Skeletal muscle tissue (tissue), 4 donors: ENCODE data around the gene NDP. TPM values are rescaled to one million over a fixed set of nuclear protein-coding genes. Genes with fewer than 3 reads are reported as not detected.

Source experiments
- H3K27ac ChIP-seq: one replicate; pipeline ENCODE4 v1.7.0; 2013; ENCODE audit warnings: mild to moderate bottlenecking, low read depth, low read length, inconsistent platforms
- H3K27me3 ChIP-seq, 3 donors: one replicate each; pipeline ENCODE4 v1.7.0; 2013; ENCODE audit warnings: low read length in 3 of 3; ENCODE audit not compliant: control insufficient read depth in 3 of 3, insufficient read depth in 3 of 3
- H3K36me3 ChIP-seq, 3 donors: one replicate each; pipeline ENCODE4 v1.7.0; 2013; ENCODE audit warnings: low read length in 3 of 3; ENCODE audit not compliant: control insufficient read depth in 3 of 3, insufficient read depth in 3 of 3
- H3K4me1 ChIP-seq, 3 donors: one replicate each; pipeline ENCODE4 v1.7.0; 2013; ENCODE audit warnings: low read length in 3 of 3, mild to moderate bottlenecking in 3 of 3; ENCODE audit not compliant: control insufficient read depth in 3 of 3, insufficient read depth in 3 of 3
- H3K4me3 ChIP-seq, 3 donors: one replicate each; pipeline ENCODE4 v1.7.0; 2013; ENCODE audit warnings: low read length in 3 of 3
- H3K9ac ChIP-seq, 3 donors: one replicate each; pipeline ENCODE4 v1.7.0; 2013; ENCODE audit warnings: low read length in 3 of 3, mild to moderate bottlenecking in 3 of 3, moderate library complexity in 2 of 3, low read depth in 1 of 3
- H3K9me3 ChIP-seq, 3 donors: one replicate each; pipeline ENCODE4 v1.7.0; 2013; ENCODE audit warnings: low read length in 3 of 3; ENCODE audit not compliant: control insufficient read depth in 3 of 3
- total RNA-seq: library from RNA; depleted of rRNA; stranded (reverse); fragments of >200 nt; gene quantifications from one replicate; pipeline ENCODE4 v1.2.3, GENCODE V29; 2014
- donor health status: Osteomylitis.

NDP gene
- total RNA-seq: 2.1 TPM

GRCh38 chrX:43973249-43974099 is at the start of gene NDP:
TSS of gene NDP (minus strand) at chrX:43973390. CDS start at chrX:43958645, 14,745 bp downstream.
- H3K36me3 ChIP-seq: no peaks in the 10 kb centered on the region
- H3K4me3 ChIP-seq: peak within 1 kb of the TSS; percentile 44 to 60 (median 52)
- no peaks in the 10 kb centered on the region for H3K9me3 ChIP-seq
- peaks cover 5 to 10% (median 6%) of the 10 kb centered on the region in 3 donors for H3K4me1 ChIP-seq
- peaks cover 0 to 33% (median 2%) of the 10 kb centered on the region in 3 donors for H3K27me3 ChIP-seq
- H3K27ac ChIP-seq: no peak within 1 kb of the TSS
- H3K9ac ChIP-seq: peak within 1 kb of the TSS in 1 of 3 donors; percentile 47

GRCh38 chrX:44022964-44023363 is 49.8 kb upstream of the NDP start:
- no peak overlapping the region for H3K9ac ChIP-seq
- no peaks in the 10 kb centered on the region for H3K36me3 ChIP-seq
- no peaks in the 10 kb centered on the region for H3K9me3 ChIP-seq
- no peaks in the 10 kb centered on the region for H3K4me1 ChIP-seq
- no peak overlapping the region for H3K4me3 ChIP-seq
- H3K27me3 ChIP-seq: no peaks in the 10 kb centered on the region
- H3K27ac ChIP-seq: no peak overlapping the region

GRCh38 chrX:44020693-44021092 is 47.5 kb upstream of the NDP start:
- no peaks in the 10 kb centered on the region for H3K27me3 ChIP-seq
- H3K4me3 ChIP-seq: no peak overlapping the region
- H3K36me3 ChIP-seq: no peaks in the 10 kb centered on the region
- H3K9me3 ChIP-seq: no peaks in the 10 kb centered on the region
- H3K9ac ChIP-seq: no peak overlapping the region
- no peak overlapping the region for H3K27ac ChIP-seq
- H3K4me1 ChIP-seq: no peaks in the 10 kb centered on the region

GRCh38 chrX:44019911-44020310 is 46.7 kb upstream of the NDP start:
- Histone ChIP-seq H3K36me3 (no peaks in the 10 kb centered on the region), H3K4me3 (no peak overlapping the region), H3K9ac (no peak overlapping the region), H3K9me3 (no peaks in the 10 kb centered on the region), H3K27ac (no peak overlapping the region), H3K27me3 (no peaks in the 10 kb centered on the region), H3K4me1 (no peaks in the 10 kb centered on the region)

- Histone ChIP-seq H3K4me3 (no peak overlapping the region), H3K4me1 (no peaks in the 10 kb centered on the region), H3K36me3 (no peaks in the 10 kb centered on the region), H3K27ac (no peak overlapping the region), H3K9me3 (no peaks in the 10 kb centered on the region), H3K9ac (no peak overlapping the region), H3K27me3 (no peaks in the 10 kb centered on the region)
These were observed 44.5 kb upstream of the NDP start for GRCh38 chrX:44017676-44018075.

- H3K27me3 ChIP-seq: no peaks in the 10 kb centered on the region
- no peaks in the 10 kb centered on the region for H3K4me1 ChIP-seq
- H3K27ac ChIP-seq: no peak overlapping the region
- no peak overlapping the region for H3K9ac ChIP-seq
- H3K9me3 ChIP-seq: no peaks in the 10 kb centered on the region
- H3K36me3 ChIP-seq: no peaks in the 10 kb centered on the region
- no peak overlapping the region for H3K4me3 ChIP-seq
These were observed 43.7 kb upstream of the NDP start for GRCh38 chrX:44016906-44017305.

GRCh38 chrX:44012484-44013096 is 39.4 kb upstream of the NDP start:
- no peaks in the 10 kb centered on the region for H3K4me1 ChIP-seq
- no peak overlapping the region for H3K4me3 ChIP-seq
- no peak overlapping the region for H3K27ac ChIP-seq
- H3K9me3 ChIP-seq: no peaks in the 10 kb centered on the region
- no peaks in the 10 kb centered on the region for H3K36me3 ChIP-seq
- no peak overlapping the region for H3K9ac ChIP-seq
- no peaks in the 10 kb centered on the region for H3K27me3 ChIP-seq

GRCh38 chrX:44011506-44011905 is 38.3 kb upstream of the NDP start:
- no peaks in the 10 kb centered on the region for H3K36me3 ChIP-seq
- H3K4me1 ChIP-seq: no peaks in the 10 kb centered on the region
- H3K27me3 ChIP-seq: no peaks in the 10 kb centered on the region
- no peaks in the 10 kb centered on the region for H3K9me3 ChIP-seq
- H3K4me3 ChIP-seq: no peak overlapping the region
- H3K9ac ChIP-seq: no peak overlapping the region
- no peak overlapping the region for H3K27ac ChIP-seq

GRCh38 chrX:44010626-44011025 is 37.4 kb upstream of the NDP start:
- no peaks in the 10 kb centered on the region for H3K9me3 ChIP-seq

GRCh38 chrX:44006081-44006480 is 32.9 kb upstream of the NDP start:
- Histone ChIP-seq H3K27me3 (no peaks in the 10 kb centered on the region), H3K9me3 (no peaks in the 10 kb centered on the region), H3K36me3 (no peaks in the 10 kb centered on the region), H3K4me3 (no peak overlapping the region), H3K27ac (no peak overlapping the region), H3K9ac (no peak overlapping the region), H3K4me1 (no peaks in the 10 kb centered on the region)

More at GRCh38 chrX:44010626-44011025, 37.4 kb upstream of the NDP start:
- no peaks in the 10 kb centered on the region for H3K36me3 ChIP-seq
- H3K9ac ChIP-seq: no peak overlapping the region
- no peaks in the 10 kb centered on the region for H3K4me1 ChIP-seq
- H3K4me3 ChIP-seq: no peak overlapping the region
- H3K27ac ChIP-seq: no peak overlapping the region
- H3K27me3 ChIP-seq: no peaks in the 10 kb centered on the region
